GM23338 (cell line): ENCODE results near the gene UBFD1. TPM values are rescaled to one million over a fixed set of nuclear protein-coding genes. Genes with fewer than 3 reads are reported as not detected.

Experiments
- ATAC-seq: fragments of 200-7000 bp; cut with Tn5 transposase; 3 replicates; pipeline ENCODE4 v1.9.1; 2020
- DNase-seq: peaks from one replicate; pipeline ENCODE4 v3.0.0-alpha.2; 2015; ENCODE audit warnings: low spot score
- H2AFZ ChIP-seq: fragments of 200-600 bp; sonication (generic); 2 replicates; pipeline ENCODE4 v1.8.0; 2016; ENCODE audit warnings: antibody characterized with exemption, mild to moderate bottlenecking, moderate library complexity
- H3F3A ChIP-seq: fragments of 200-600 bp; sonication (generic); replicated peaks from 2 replicates; pipeline ENCODE4 v1.8.0; 2017; ENCODE audit warnings: antibody characterized with exemption, mixed run types, low read depth
- H3K27ac ChIP-seq: fragments of 200-600 bp; sonication (generic); 2 replicates; pipeline ENCODE4 v1.6.1; 2016; ENCODE audit warnings: low read depth
- H3K27me3 ChIP-seq: fragments of 200-600 bp; sonication (generic); 2 replicates; pipeline ENCODE4 v1.8.0; 2016; ENCODE audit warnings: mild to moderate bottlenecking, mixed run types, moderate library complexity; ENCODE audit not compliant: insufficient read depth
- H3K36me3 ChIP-seq: fragments of 200-600 bp; sonication (generic); 2 replicates; pipeline ENCODE4 v1.8.0; 2016; ENCODE audit warnings: mild to moderate bottlenecking; ENCODE audit not compliant: insufficient read depth
- H3K4me1 ChIP-seq: fragments of 200-600 bp; sonication (generic); 2 replicates; pipeline ENCODE4 v1.8.0; 2016; ENCODE audit warnings: mild to moderate bottlenecking, moderate library complexity; ENCODE audit not compliant: insufficient read depth
- H3K4me2 ChIP-seq: fragments of 200-600 bp; sonication (generic); 2 replicates; pipeline ENCODE4 v1.7.1; 2017; ENCODE audit warnings: mixed run types
- H3K4me3 ChIP-seq: fragments of 200-600 bp; sonication (generic); 2 replicates; pipeline ENCODE4 v1.6.1; 2016; ENCODE audit warnings: mixed run types
- H3K79me2 ChIP-seq: fragments of 200-600 bp; sonication (generic); replicated peaks from 2 replicates; pipeline ENCODE4 v1.8.0; 2017; ENCODE audit warnings: mild to moderate bottlenecking; ENCODE audit not compliant: insufficient read depth
- H3K9me2 ChIP-seq: fragments of 200-600 bp; sonication (generic); 2 replicates; pipeline ENCODE4 v1.8.0; 2017; ENCODE audit not compliant: insufficient read depth
- H4K20me1 ChIP-seq: fragments of 200-600 bp; sonication (generic); replicated peaks from 2 replicates; pipeline ENCODE4 v1.8.0; 2017; ENCODE audit warnings: mild to moderate bottlenecking; ENCODE audit not compliant: insufficient read depth
- H3K27ac Mint-ChIP-seq: 2 replicates; pipeline ENCODE4 v1.8.0; 2020; ENCODE audit warnings: inconsistent platforms, mild to moderate bottlenecking, moderate library complexity, mixed read lengths
- H3K27me3 Mint-ChIP-seq: 3 replicates; pipeline ENCODE4 v1.8.0; 2022; ENCODE audit warnings: low read depth, mild to moderate bottlenecking, moderate library complexity, mixed read lengths, inconsistent platforms; ENCODE audit not compliant: insufficient read depth, poor library complexity
- H3K36me3 Mint-ChIP-seq: 3 replicates; pipeline ENCODE4 v1.8.0; 2021; ENCODE audit warnings: low read depth, mild to moderate bottlenecking, inconsistent platforms, moderate library complexity, mixed read lengths
- H3K4me1 Mint-ChIP-seq: 3 replicates; pipeline ENCODE4 v1.8.0; 2020; ENCODE audit warnings: mild to moderate bottlenecking, inconsistent platforms, mixed read lengths
- H3K4me3 Mint-ChIP-seq: 3 replicates; pipeline ENCODE4 v1.8.0; 2021; ENCODE audit warnings: moderate library complexity, mild to moderate bottlenecking, inconsistent platforms, mixed read lengths
- H3K9me3 Mint-ChIP-seq: 3 replicates; pipeline ENCODE4 v1.8.0; 2020; ENCODE audit warnings: moderate library complexity, mild to moderate bottlenecking, inconsistent platforms, mixed read lengths
- CREB1 ChIP-seq: fragments of 250-450 bp; sonication (Bioruptor Pico); IDR thresholded peaks from 2 replicates; pipeline ENCODE4 v1.5.0; 2020; ENCODE audit warnings: low read depth, mild to moderate bottlenecking, moderate library complexity
- CTCF ChIP-seq, 2 experiments: fragments of 200-600 bp in 1 of 2; sonication (generic) in 1 of 2; conservative IDR thresholded peaks; 2 replicates each; pipeline versions ENCODE4 v1.5.1 to v1.6.1; 2016 to 2017; ENCODE audit warnings: antibody characterized with exemption in 2 of 2, low read depth in 2 of 2, mild to moderate bottlenecking in 2 of 2, moderate library complexity in 1 of 2
- ETS1 ChIP-seq: IDR thresholded peaks from 2 replicates; pipeline ENCODE4 v1.6.1; 2016; ENCODE audit warnings: antibody characterized with exemption
- EZH2 ChIP-seq: fragments of 200-600 bp; sonication (generic); IDR thresholded peaks from one replicate; pipeline ENCODE4 v1.8.0; 2017; ENCODE audit warnings: antibody characterized with exemption, mild to moderate bottlenecking, low read depth; ENCODE audit not compliant: unreplicated experiment
- EZH2phosphoT487 ChIP-seq: fragments of 200-600 bp; sonication (generic); IDR thresholded peaks from one replicate; pipeline ENCODE4 v1.8.1; 2018; ENCODE audit warnings: antibody characterized with exemption; ENCODE audit not compliant: unreplicated experiment
- JUNB ChIP-seq: IDR thresholded peaks from one replicate; pipeline ENCODE4 v1.6.1; 2016; ENCODE audit warnings: antibody characterized with exemption; ENCODE audit not compliant: unreplicated experiment
- POLR2AphosphoS5 ChIP-seq: IDR thresholded peaks from 2 replicates; pipeline ENCODE4 v1.6.1; 2016; ENCODE audit warnings: antibody characterized with exemption, low read depth
- REST ChIP-seq: IDR thresholded peaks from one replicate; pipeline ENCODE4 v1.6.1; 2018; ENCODE audit warnings: antibody characterized with exemption; ENCODE audit not compliant: unreplicated experiment
- STAT1 ChIP-seq: IDR thresholded peaks from one replicate; pipeline ENCODE4 v1.6.1; 2016; ENCODE audit warnings: antibody characterized with exemption; ENCODE audit not compliant: unreplicated experiment
- ZNF114 ChIP-seq: fragments of 250-450 bp; sonication (Bioruptor Pico); IDR thresholded peaks from 2 replicates; pipeline ENCODE4 v1.5.0; 2020; ENCODE audit warnings: mild to moderate bottlenecking, moderate library complexity
- polyA plus RNA-seq: library from polyadenylated mRNA; unstranded; fragments of >200 nt; fragmentation: Nextera tagmentation; extraction: Ambion mirVana; gene quantifications from 2 replicates; pipeline ENCODE4 v1.2.1, GENCODE V29; 2016
- total RNA-seq: library from RNA; depleted of rRNA; stranded (reverse); fragments of >200 nt; shearing (Covaris generic); gene quantifications from 2 replicates; pipeline ENCODE4 v1.2.3, GENCODE V29; 2014

UBFD1 gene
- total and polyA plus RNA-seq, 2 experiments from 2014 or later = 28.5 to 249 TPM

GRCh38 chr16:23538919-23539278, 18.6 kb upstream of the UBFD1 start:
- Histone ChIP-seq H3K9me2 (no peaks in the 10 kb centered on the region), H3K4me3 (no peak overlapping the region), H3F3A (no peaks in the 10 kb centered on the region), H2AFZ (no peak overlapping the region), H4K20me1 (peaks cover 2% of the 10 kb centered on the region), H3K27ac (no peak overlapping the region), H3K36me3 (peaks cover 52% of the 10 kb centered on the region), H3K4me2 (no peak overlapping the region), H3K4me1 (no peaks in the 10 kb centered on the region), H3K27me3 (no peaks in the 10 kb centered on the region), H3K79me2 (no peaks in the 10 kb centered on the region)
- no peaks in the 10 kb centered on the region for H3K9me3 Mint-ChIP-seq
- peak overlapping the region; percentile 92 for H3K27ac Mint-ChIP-seq
- no peak overlapping the region for H3K4me3 Mint-ChIP-seq
- peaks cover 59% of the 10 kb centered on the region for H3K36me3 Mint-ChIP-seq
- H3K4me1 Mint-ChIP-seq = no peaks in the 10 kb centered on the region
- H3K27me3 Mint-ChIP-seq = peaks cover 8% of the 10 kb centered on the region
- DNase-seq (no peak), ATAC-seq (no peak)
- TF ChIP-seq EZH2phosphoT487 (no peak), CTCF (conservative IDR thresholded peaks at IDR 0.05; ENCODE audit: low read depth in 2 of 2) (no peak)

- no peaks in the 10 kb centered on the region for H3F3A ChIP-seq
- no peak overlapping the region for H3K27ac ChIP-seq
- H3K36me3 ChIP-seq = peaks cover 43% of the 10 kb centered on the region
- no peak overlapping the region for H2AFZ ChIP-seq
- H3K4me3 ChIP-seq = no peak overlapping the region
- no peak for ATAC-seq
- Mint-ChIP-seq H3K27me3 (peaks cover 8% of the 10 kb centered on the region), H3K4me3 (no peak overlapping the region), H3K36me3 (peaks cover 56% of the 10 kb centered on the region), H3K9me3 (no peaks in the 10 kb centered on the region), H3K4me1 (no peaks in the 10 kb centered on the region), H3K27ac (no peak overlapping the region)
- H3K4me1 ChIP-seq = no peaks in the 10 kb centered on the region
- no peak overlapping the region for H3K4me2 ChIP-seq
- DNase-seq = no peak
- peaks cover 5% of the 10 kb centered on the region for H4K20me1 ChIP-seq
- H3K79me2 ChIP-seq = no peaks in the 10 kb centered on the region
- no peaks in the 10 kb centered on the region for H3K9me2 ChIP-seq
- H3K27me3 ChIP-seq = no peaks in the 10 kb centered on the region
- no peak for TF ChIP-seq EZH2
- TF ChIP-seq CTCF (conservative IDR thresholded peaks at IDR 0.05; ENCODE audit: low read depth in 2 of 2) = no peak
- no peak for TF ChIP-seq ZNF114
- no peak for TF ChIP-seq POLR2AphosphoS5
- no peak for TF ChIP-seq JUNB
- no peak for TF ChIP-seq EZH2phosphoT487
- no peak for TF ChIP-seq ETS1
- TF ChIP-seq REST = no peak
- no peak for TF ChIP-seq CREB1 (CRISPR knock-in tag)
- no peak for TF ChIP-seq STAT1
Observed at GRCh38 chr16:23539984-23540816, 17.3 kb upstream of the UBFD1 start.
